HG03060 (cell line): Measurements from ENCODE around the gene HEG1.

Source experiments
- ATAC-seq: cut with Tn5 transposase; IDR thresholded peaks from one replicate; pipeline ENCODE4 v1.9.1; 2021; ENCODE audit warnings: low read depth, moderate number of reproducible peaks; ENCODE audit not compliant: unreplicated experiment

The HEG1 gene

DNA sequence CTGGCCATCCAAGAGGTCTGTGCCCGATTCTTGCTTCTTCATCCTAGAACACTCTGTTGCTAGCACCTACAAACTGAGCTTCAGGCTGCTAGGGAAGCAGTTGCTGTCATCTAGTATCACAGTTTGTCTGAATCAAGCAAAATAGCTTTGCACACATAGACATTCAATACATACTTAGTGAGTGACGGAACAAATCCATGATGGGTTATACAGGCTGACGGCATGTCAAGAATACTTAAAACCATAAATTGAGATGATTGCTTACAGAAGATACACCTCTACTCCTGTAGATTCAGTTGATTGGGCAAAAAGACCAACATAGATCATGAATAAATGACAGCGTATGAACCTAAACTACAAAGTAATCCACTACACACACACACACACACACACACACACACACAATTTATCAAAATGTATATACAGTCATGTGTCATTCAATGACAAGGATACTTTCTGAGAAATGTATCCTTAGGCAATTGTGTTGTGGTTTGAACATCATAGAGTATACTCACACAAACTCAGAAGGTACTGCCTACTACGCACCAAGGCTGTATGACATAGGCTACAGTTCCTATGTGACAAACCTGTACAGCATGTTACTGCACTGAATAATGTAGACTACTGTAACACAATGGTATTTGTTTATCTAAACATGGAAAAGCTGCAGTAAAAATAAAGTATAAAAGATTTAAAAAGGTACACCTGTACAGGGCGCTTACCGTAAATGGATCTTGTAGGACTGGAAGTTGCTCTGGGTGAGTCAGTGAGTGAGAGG lies 14.4 kb upstream of the HEG1 start:
- ATAC-seq = no peak

DNA sequence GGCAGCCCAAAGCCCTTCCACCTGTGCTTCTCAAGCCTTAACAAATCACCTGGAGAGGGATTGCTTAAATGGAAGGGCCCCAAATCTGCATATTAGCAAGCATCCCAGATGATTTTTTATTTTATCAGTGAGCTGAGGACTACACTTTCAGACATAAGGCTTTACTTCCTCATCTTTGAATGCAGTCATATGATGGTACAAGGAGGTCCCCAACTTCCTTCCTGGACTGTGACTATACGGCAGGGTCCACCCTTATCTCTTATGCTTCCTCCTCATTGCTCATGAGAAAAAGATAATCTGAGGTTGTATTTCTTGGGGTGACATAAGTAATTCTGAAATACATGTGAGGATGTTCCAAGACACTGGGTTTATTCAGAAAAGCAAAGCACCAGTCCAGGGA lies 13.7 kb upstream of the HEG1 start:
- no peak for ATAC-seq

DNA sequence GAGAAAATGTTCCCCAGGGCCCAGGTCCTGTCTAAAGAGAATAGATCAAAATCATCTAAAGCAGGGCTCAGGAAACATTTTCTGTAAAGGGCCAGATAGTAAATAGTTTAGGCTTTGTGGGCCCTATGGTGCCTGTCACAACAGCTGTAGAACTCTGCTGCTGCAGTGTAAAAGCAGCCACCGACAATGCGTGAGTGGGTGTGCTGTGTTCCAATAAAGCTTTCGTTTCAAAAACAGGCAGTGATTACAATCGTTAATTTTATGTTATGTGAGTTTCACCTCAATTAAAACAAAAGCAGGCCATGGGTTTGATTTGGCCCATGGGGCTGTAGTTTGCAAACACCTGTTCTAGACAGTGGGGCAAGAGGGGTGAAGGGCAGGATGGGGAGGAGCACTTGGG lies 12.5 kb upstream of the HEG1 start:
- no peak for ATAC-seq

DNA sequence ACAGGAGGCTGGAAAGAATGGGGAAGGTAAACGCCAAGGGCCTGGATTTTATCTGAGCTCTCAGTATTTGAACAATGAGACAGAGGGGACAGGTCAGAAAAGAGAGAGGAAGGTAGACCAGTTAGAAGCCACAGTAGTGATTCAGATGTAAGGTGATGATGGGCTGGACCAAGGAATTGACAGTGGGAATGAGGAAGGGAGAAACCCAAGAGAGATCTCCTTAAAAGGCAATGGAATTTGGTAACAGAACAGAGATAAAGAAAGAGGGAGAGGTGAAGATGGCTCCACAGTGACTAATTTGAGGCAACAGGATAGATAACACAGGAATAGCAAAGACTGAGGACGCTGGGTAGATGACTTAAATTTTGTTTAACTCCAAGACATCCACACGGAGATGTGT lies 11.4 kb upstream of the HEG1 start:
- ATAC-seq = no peak

DNA sequence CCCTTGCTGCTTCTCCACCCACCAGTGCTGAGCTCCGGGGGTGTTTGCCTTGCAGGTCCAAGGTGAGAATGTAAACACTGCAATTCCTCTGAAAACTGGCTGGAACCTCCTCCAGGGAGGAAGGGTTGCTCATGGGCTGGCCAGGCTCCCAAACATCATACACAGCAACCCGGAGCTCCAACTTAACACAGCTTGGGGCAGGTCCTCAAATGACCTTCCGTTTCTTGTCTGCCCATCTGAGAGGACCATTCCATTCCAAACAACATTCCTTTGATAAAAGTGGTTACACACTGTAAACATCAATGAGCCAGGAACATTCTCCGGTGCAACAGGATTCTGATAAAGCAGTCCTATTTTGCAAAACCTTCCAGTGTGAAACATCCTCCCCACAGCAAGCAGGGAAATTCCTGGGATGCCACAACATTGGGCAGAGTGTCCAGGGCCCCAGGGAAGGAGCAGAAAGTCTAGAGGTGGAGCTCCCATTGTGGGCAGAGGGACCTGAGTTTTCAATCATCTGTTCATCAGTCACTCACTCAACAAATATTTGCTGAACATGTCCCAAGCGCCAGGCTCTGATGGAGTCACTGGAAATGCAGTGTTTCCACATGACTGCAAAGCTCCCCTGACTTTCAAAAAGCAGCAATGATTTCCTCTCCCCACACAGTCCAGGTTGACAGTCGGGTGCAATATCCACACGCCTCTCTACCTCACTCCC lies 7.3 kb upstream of the HEG1 start:
- no peak for ATAC-seq

DNA sequence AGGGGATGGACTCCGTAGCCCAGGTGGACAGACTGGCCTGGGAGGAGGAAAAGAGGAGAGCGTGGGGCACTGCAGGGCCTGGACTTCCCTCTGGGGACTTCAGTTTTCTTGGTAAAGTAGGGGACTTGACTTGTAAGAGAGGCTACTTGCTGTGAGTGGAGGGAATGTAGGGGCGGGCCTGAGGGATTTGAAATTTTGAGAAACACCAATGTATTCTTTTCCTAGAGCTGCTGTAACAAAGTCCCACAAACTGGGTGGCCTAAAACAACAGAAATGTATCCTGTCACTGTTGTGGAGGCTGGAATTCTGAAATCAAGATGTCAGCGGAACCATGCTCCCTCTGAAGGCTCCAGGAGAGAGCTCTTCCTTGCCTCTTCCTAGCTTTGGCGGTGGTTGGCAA lies 5.8 kb upstream of the HEG1 start:
- no peak for ATAC-seq

DNA sequence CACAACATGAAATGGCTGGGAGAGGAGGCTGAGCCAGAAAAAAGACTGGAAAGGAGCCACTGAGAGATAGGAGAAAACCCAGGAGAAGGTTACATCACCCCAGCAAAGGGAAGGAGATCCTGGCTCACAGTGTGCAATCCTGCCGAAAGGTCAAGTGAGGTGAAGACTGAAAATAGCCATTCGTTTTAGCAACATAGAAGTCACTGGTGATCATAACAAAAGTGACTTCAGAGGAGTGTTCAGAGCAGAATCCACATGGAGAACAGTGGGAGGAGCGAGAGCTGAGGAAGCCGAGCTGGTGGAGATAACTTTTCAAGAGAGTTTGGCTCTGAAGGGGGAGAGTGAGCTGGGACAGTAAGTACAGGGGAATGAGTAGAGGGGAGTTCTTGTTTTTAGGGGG lies 5.4 kb upstream of the HEG1 start:
- ATAC-seq = no peak

DNA sequence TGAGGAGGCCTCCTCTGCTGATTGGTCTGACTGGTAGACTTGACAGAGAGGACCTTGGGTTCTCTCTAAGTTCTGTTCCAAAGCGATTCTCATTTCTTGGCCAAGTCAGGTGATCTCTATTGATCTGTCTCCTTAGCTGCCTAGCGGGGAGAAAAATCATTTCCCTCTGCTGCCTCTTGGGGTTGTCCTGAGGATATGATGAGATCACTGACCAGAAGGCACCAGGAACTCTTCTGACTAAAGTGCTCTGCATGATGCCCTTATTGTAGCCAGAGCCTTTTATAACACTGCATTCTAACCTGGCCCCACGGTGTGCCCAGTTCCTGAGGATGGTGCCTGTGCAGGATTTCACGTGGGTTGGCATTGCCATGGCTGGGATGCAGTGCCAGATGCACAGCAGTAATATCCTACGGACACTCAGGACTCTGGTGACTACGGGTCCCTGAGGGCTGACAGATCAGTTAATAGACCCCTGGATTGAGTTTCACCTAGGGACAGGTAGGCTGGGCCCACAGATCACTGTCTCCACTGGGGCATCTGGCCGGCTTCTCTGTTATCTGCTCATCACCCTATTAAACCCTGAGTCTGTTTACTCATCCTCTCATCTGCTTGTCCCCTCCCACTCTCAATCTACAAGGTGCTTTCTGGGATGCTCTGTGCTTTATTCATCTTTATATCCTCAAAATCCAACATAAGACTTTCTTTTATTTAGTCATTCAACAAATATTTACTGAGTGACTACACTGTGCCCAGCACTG lies 3.9 kb upstream of the HEG1 start:
- ATAC-seq = no peak

DNA sequence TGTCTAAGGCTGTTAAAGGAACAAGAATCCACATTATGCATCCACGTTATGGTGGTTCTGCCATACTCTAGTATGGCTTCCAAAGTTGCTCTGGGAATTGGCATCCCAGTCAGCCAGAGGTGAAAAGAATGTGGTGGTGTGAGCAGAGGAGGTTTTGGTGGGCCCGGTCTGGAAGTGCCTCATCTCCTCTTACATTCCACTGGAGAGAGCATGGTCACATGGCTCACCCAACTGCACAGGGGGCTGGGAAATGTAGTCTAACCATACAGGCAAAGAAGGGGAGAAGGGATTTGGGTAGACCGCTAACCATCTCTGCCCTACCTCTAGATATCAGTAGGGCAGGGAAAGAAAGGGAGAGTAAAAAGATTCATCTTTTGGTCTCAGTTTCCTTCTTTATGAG lies 3.2 kb upstream of the HEG1 start:
- ATAC-seq = no peak

DNA sequence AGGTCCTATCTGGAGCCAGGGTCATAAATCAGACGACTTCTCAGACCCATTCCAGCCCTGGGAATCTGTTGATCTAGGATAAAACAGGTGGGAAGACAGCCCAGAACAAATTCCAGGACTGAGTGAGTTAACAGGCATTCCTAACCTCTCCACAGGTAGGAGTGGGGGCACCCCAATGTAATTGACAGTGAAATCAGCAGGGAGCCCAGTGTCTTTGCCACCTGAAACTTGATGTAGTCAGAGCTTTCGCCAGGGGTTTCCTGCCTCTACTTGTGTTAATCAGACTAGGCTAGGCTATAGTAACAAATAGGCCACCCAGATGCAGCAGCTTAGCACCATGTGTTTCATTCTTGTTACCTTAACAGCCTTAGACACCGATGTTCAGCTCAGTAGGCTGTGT lies 2.7 kb upstream of the HEG1 start:
- no peak for ATAC-seq

DNA sequence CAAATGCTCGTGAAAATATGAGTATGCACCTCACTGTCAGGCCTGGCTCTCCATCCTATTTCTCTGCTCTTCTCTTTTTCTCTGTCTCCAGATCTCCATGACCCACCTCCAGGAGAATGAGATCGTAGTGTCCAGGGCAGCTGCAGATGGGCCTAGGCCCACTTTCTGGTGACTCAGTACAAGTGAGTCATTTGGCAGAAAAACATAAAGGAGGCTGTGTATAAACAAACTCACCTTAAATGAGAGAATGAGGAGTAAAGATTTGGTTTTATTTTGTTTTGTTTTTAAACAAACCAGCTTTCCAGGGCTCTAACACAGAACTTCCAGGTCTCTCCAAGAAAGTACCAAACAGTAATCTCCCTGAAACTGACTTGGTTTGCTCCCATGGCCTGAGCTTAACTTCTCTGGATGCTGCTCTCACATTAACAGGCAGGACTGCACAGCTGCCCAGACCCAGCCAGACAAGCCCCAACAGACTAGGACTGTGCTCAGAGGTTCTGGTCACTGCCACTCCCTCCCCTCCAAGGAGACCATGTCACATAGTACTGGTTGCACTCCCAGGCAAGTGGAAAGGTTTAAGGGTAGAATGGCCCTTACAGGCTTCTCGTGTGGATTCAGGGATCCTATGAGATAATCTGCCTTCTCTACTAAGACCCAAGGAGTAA lies 1.5 kb upstream of the HEG1 start:
- no peak for ATAC-seq

DNA sequence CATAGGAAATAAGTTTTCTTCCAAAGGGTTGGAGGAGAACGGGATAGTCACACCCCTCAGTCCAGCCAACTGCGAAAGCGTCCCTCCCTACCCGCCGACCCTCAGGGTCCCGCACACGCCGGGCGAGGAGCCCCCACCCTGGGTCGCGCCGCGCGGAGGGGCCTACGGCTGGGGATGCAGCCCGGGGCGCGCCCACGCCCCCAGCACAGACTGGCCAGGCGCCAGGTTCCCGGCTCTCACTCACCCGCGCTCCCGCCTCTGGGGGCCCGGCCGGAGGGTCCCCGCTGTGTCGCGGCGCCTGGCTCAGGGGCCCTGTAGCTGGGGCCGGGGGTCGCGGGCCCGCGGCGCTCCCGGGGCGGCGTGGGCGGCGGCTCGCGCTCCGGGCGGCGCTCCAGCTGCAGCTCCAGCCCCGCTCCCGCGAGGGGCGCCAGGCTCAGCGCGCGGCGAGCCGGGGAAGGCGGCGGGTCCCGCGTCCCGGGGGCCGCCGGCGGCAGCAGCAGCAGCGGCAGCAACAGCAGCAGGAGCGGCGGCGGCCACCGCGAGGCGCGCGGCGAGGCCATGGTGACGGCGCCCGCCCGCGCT lies 375 bp downstream of the HEG1 start:
- no peak for ATAC-seq

DNA sequence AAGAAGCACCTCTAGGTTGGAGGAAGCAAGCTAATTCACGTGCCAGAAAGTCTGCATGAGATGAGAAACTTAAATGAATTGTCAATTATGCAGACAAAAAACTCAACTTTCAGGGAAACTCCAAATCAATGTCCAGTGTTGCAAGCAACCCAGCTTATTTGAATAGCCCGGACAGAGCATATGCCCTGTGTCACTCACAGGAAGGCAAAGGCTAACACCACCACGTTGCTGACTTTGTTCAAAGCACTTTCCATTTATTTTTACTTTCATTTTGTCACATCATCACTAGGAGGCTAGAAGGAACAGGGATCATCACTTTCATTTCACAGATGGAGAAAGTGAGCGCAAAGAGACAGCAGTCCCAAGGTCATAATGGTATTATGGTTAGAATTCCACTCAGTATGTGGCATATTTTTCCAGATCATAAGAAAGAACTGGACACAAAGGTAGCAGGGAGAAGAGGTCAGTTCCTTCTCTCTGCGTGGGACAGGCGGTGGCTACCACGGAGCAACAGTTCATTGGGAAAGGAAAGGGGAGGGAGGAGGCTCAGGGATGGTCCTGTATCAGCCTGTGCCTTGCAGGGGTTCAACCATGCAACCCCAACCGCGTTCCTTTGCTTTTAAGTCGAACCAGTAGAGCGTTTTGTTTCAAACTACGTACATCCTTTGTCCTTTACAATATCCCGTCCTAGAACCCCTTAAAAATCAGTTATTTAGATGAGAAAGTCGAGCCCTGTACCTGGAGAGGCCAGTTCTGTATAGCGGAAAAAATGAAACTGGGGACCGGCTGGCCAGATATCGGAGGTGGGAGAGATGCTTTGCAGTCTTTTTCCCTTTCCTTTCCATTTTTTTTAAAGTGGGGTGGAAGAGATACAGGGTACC lies 1.1 kb downstream of the HEG1 start:
- no peak for ATAC-seq

DNA sequence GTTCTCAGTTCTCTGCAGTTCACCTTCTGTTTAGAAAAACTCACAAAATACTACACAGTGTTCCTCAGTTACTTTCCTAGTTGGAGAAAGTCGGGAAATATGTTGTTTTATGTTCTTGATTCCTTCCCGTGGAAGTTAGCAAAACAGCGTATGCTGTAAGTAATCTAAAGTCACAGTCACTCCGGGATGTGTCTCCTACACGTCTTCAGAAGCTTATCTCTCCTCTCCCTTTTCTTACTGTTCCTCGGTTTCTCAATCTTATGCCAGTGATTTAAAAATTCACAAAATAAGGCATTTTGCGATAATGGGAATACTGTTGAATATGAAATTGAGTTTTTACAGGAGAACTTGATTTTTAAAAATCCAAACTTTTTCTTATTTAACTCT lies 1.7 kb downstream of the HEG1 start:
- no peak for ATAC-seq

DNA sequence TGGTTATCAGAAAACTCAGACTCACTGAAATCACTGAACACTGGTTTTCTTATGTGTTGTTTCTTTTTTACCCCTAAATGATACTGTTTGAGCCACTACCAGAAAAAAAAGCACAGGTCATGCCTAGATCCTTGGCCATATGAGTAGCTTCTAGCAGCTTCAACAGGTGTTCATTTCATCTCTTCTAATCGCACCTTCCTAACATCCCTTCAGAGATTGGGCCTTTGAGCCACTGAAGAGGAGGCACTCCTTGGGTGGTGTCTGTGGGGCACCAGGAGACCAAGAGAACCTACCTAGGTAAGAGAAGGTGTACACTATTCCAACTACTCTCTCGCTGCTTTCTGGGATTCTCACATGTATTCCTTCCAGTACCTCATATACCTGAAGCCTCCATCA lies 2.5 kb downstream of the HEG1 start:
- no peak for ATAC-seq

DNA sequence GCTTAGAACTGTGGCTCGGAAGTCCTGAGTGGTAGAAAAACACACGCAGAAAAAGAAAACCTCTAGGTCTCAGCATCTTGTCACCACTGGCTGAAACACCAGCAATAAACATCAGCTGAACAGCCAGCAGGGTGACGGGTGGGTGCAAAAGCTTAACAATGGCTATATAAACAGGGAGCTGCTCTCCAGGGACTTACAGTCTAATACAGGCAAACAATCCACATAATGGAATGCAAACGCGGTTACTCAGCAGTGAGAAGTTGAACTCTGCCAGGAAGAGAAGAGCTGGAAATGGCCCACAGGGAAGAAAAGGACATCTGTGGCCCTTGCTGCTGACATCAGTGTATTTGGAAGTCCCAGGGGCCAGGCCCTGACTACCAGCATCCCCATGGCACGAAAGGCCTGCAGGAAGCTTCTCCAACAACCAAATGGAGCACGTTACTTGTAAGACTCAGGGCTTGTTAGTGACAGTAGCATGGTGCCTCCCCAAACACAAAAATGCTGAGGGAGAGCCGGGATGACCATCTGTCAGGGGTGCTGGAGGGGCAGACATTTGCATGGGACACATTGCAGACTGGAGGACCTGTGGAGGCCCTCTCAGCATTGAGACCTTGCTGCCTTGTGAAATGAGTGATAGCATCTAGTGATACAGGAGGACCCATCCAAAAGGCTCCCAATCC lies 3.0 kb downstream of the HEG1 start:
- ATAC-seq = no peak

DNA sequence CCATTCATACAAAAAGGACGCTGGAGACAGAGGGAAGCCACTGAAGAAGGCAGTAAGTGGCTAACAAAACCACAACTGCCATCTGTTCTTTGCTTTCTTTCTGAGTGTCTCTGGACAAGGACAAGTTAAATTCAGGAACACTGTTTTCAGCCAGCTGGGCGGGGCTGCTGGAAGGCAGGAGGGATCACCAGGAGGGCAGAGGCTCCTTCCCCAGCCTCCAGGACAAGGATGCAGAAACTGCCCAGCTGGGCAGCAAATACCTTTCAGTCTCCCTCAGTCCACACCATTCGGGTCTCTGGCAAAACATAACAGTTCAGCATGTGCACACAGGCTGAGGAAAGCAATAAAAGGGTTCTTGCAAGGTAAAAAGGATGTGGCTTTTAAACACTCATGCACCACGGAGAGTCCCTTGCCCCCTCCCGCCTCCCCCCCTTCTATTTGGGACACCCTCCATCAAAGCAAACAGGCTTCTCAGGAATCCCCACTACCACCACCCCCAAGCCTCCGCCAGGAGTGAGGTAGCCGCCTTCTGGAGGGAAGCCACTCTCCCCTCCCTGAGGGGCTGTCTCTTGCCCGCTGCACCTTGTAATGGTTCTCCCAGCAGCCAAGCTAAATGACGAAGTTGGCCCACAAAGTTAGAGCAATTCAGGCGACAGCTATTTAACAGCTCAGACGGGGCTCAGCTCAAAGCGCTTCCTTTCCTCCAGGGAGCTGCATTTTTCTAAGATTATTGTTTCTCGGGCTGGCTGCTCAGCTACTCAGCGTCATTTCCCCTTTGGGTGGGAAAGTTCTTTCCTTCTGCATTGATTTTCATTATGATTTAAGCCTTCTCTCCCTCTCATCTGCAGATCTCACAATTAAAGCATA lies 3.8 kb downstream of the HEG1 start:
- no peak for ATAC-seq

DNA sequence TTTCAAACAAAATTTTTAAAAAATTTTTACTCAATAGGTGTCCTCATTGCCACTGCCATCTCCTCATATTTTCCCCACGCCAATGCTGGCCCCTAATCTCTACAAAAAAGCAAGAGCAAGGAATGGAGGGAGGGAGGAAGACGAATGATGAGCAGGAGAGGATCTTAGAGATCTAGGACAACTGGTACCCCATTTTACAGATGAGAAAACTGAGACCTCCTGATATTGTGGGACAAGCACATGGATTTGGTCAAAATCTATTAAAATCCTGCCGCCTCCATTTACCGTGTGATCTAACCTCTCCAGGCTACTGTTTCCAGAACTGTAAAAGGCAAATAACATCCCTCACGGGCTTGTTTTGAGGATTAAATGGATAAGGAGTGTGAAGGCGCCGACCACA lies 4.6 kb downstream of the HEG1 start:
- ATAC-seq = no peak
